Transverse colon (tissue), 4 donors: ENCODE results near the gene C2orf80.

Experiments used
- POLR2A ChIP-seq: fragments of 450-650 bp; IDR thresholded peaks from one replicate; pipeline ENCODE4 v1.6.1; 2016; ENCODE audit warnings: antibody characterized with exemption, mild to moderate bottlenecking, moderate library complexity
- POLR2AphosphoS5 ChIP-seq, 3 donors: sonication (generic); formaldehyde crosslinking; IDR thresholded peaks; one replicate each; pipeline ENCODE4 v1.6.1; 2016; ENCODE audit warnings: antibody characterized with exemption in 3 of 3
- TF ChIP-seq, protein P1 (sequence below), 5 experiments: fragments of 200-600 bp in 3 of 5; fragments of 450-650 bp in 2 of 5; sonication (generic) in 3 of 5; IDR thresholded peaks; 1 replicate in 2 of 5; 2 replicates in 3 of 5; pipeline ENCODE4 v1.5.1; 2016 to 2017; ENCODE audit warnings: antibody characterized with exemption in 5 of 5, inconsistent platforms in 3 of 5, mild to moderate bottlenecking in 2 of 5, moderate library complexity in 1 of 5

DNA sequence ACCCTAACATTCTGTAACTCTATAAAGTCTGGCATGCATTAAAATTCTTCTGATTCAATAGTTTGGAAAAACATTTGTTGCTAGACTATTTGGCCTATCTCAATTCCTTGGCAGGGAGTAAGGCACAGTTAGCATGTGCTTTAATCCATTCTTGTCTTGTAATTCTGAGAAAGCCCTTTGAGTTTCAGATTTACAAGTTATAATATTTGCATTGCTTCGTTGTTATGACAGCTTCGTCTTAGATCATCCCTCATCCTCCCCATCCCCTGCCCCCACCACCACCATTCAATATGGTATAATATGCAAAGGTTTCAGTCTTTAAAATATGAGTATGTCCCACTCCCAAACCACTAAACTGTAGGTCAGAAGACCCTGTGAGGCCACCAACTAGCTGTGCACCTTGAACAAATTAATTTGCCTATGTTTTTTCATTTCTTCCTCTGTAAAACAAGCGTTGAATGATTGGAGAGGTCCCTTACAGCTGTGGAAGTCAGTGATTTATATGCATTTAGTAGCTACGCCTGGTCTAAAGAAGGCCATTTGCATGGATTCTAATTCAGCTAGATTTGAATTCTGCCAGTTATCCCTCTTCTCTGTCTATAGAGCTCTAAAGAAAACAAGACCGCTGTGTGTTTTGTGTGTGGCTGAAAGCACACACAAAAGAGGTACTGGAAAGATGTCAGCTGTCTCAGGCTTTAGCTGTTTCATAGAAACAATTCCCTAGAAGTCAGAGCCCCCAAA, 591 bp downstream of the C2orf80 start:
- TF ChIP-seq, protein P1, sequence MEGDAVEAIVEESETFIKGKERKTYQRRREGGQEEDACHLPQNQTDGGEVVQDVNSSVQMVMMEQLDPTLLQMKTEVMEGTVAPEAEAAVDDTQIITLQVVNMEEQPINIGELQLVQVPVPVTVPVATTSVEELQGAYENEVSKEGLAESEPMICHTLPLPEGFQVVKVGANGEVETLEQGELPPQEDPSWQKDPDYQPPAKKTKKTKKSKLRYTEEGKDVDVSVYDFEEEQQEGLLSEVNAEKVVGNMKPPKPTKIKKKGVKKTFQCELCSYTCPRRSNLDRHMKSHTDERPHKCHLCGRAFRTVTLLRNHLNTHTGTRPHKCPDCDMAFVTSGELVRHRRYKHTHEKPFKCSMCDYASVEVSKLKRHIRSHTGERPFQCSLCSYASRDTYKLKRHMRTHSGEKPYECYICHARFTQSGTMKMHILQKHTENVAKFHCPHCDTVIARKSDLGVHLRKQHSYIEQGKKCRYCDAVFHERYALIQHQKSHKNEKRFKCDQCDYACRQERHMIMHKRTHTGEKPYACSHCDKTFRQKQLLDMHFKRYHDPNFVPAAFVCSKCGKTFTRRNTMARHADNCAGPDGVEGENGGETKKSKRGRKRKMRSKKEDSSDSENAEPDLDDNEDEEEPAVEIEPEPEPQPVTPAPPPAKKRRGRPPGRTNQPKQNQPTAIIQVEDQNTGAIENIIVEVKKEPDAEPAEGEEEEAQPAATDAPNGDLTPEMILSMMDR (IDR thresholded peaks at IDR 0.05), result no peak
- TF ChIP-seq POLR2AphosphoS5 (IDR thresholded peaks at IDR 0.05) (no peak), POLR2A (no peak)
